HG03460 (cell line): ENCODE data around the gene SLC37A1.

Source experiments
- ATAC-seq: cut with Tn5 transposase; IDR thresholded peaks from one replicate; pipeline ENCODE4 v1.9.1; 2021; ENCODE audit not compliant: unreplicated experiment

Gene SLC37A1

DNA sequence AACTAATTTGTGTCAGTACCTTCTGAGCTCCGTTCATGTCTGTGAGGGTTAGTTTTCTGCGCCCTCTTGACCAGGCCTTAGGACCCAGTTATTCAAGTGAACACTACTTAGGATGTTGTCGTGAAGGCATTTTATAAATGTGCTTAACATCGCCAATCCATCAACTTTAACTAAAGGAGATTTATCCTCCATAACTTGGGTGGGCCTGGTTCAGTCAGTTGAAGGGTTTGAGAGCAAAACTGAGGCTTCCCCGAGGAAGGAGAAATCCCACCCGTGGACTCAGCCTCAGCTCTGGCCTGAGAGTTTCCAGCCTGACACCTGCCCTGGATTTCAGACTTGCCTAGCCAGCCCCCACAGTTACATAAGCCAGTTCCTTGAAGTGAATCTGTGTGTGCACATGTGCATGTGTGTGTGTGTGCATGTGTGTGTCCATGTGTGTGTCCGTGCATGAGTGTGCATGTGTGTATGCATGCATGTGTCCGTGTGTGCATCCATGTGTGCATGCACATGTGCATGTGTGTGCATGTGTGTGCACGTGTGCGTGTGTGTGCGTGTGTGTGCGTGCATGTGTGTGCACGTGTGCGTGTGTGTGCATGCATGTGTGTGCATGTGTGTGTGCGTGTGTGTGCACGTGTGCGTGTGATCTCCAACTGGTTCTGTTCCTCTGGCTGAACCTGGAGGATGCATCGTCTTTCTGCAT is 77.7 kb downstream of the SLC37A1 start:
- no peak for ATAC-seq

DNA sequence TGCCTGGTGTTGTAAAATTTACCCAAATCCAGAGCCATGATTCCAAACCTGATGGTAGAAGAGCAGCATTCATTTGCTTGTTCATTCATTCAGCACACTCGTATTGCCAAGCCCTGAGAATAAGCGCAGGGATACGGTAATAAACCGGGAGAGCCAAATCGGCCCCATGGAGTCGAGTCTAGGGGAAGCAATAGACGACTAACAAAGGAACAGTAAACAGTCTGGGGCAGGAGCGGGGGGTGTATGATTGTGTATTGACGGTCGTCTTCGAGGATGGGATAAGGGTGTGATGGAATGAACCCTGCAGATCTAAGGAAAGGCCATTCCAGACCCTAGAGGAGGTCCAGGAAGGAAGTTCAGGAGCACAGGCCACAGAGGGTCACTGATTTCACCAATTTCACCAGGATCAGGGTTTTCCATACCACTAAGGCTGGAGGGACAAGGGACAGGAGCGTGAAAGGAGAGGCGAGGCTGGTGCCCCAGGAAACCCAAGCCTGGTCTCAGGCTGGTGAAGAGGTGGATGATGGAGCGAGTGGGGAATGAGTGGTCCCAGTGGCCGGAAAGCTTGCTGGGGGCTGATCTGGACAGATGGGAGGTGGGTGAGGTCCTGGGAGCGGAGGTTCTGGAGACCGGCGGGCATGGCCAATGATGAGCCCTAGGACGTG is 78.6 kb downstream of the SLC37A1 start:
- ATAC-seq = no peak

DNA sequence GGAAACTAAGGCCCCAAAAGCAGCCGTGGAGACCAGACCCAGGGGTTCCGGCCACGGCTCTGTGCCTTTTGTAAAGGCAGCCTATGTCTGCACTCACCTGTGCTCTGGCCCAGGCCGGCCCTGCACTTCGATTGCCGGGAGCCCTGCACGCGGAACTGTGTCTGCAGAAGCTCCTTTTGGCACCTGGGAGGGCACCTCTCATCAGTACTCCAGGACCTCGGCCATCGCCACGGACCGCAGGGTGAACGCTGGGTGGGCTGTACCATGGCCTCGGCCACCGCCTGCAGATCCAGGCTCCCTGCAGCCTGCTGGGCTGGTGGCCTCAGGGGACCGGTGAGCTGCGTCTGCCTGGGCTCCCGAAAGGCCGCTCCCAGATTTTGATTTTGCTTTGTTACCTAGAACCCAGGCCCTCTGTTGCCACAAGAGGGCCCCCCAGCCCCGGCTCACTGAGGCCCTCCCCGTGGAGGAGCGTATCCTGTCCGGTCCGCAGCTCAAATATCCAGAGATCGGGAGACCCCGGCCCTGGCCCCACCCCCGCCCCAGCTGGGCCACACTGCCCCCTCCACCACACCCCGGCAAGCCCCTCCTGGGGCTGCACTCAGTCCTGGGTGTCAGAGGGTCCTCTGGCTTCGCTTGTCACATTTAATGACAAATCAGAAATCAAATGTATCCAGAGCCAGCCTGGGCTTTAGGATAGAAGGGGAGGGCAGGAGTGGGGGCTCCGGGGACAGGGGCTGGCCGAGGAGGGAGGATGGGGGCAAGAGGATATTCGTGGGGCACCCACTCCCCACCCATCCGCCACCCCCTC is 79.6 kb downstream of the SLC37A1 start:
- no peak for ATAC-seq

DNA sequence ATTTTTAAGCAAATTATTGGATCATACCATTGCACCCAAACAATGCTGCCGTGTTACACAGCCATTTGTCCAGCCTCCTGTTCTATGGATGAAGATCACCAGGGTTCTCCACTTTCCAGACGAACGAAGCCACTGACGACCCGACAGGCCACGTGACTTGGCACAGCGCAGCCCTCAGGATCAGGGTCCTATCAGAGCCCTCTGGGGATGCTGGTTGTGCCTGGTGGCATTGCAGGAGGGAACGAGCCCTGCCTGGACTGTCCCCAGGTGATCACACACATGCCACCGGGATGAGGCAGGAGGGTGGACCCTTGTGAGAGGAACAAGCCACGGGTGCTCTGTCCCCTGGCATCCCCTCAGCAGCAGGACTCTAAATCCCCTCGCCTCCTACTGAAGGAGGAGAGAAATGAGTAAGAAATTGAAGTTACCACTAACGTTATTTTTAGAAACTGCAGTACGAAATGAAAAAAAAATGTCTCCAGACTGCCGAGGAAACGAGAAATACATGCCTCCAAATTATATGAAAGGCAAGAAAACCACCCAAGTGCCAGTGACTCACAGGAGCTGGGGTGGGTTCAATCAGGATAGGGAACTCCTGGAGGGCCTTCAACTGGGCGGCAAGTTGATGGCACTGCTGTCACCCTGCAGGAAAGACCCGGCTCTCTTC is 81.1 kb downstream of the SLC37A1 start:
- no peak for ATAC-seq

DNA sequence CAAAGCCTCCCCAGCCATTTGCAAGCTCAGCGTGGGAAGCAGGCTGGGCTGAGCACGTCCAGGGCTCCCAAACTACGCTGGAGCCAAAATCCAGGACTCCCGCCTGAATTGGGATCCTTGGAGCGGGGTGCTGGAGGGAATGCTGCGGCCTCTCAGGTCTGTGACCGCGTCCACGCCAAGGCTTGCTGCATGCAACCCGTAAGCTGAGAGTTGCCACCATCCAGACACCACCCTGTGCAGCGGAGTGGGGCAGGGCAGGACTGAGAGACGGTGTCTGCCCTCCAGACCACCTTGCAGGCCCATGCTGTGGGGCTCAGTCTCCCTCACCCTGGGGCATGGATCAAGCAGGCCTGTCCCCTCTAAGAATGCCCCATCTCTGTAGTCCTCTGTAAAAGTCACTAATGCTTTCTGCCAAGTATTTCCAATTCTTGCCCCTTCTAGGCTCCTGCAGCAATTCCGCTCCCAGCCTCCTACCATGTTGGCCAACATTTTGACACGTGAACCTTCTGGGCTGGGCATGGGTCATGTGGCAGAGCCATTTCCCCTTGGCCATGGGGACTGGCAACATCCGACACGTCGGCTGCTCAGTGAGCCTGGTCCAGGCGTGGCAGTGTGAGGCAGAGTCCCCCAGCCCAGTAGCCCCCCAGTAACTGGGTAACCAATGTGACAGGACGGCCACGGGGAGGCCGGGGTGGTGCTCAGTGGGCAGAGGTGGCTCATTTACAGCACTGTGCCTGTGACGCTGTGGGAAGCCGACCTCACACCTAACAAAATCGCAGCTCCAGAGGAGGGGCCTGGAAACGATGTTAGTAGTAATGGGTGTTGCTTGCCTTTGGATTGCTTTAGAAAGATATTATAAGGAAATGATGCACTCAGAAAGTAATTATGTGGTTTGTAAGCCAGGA is 81.9 kb downstream of the SLC37A1 start:
- no peak for ATAC-seq

DNA sequence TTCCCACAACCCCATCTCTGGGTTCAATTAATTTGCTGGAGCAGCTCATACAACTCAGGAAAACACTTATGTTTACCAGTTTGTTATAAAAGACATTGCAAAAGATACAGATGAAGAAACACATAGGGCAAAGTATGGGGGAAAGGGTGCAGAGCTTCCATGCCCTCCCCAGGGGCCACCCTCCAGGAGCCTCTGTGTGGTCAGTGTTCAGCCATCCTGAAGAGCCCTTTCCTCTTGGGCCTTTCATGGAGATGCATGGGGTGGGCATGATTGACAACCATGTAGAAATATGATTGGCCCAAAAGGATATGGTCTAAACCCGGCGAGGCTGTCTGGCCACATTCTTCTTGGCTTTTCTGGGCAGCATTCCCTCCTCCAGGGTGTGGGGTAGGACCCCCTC is 83.0 kb downstream of the SLC37A1 start:
- no peak for ATAC-seq

DNA sequence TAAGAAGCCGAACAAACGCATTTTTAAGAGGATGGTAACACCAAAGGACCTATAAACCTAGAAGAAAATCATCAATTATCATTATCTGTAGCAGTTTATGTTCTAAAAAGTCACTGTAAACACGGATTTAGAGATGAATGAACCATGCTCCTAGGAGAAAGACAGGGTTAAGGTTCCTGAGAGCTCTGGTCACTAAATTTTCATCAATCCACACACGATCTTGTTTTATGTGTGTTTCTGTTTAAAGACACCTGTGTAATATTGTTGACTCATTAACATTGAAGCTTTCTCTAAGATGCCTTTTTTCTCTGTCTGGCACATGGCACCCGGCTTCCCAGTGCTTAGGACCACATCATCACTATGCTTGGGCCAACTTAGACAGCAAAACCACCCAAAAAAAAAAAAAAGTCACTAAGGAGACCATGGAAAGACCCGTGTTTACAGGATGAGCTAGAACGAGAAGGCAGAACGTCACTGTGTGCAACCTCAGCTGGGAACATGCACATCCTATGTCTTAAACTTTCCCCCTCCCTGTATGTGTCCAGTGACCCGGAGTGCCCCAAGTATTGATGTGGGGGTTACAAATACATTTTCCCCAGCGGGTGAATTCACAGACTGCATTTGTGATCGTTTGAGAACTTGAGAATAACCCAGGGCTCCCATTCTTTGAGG is 84.0 kb downstream of the SLC37A1 start:
- ATAC-seq = no peak

DNA sequence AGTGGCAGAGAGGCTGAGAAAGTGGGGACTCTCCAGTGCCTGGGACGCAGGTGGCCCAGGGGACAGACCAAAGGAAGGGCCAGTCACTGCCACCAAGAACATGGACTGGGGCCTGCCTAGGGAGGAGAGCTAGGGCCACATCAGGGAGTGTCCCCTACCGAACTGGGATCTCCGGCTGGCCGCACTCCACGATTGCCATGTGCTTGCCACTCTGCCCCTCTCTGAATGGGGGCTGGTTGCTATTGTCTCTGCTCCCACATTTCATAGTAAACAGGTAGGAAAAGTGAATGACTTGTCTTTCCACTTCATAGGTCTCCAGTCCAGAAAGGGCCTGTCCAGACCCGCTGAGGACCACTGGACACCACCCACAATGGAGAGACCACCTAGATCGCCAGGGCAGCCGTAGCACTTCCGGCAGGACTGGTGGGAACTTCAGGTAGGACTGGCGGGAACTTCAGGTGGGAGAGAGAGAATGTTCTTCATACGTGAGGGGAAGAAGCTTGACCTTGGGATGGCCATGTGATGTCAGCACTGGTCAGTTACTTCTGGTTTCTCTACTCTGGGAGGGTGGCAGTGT is 84.6 kb downstream of the SLC37A1 start:
- ATAC-seq = no peak

DNA sequence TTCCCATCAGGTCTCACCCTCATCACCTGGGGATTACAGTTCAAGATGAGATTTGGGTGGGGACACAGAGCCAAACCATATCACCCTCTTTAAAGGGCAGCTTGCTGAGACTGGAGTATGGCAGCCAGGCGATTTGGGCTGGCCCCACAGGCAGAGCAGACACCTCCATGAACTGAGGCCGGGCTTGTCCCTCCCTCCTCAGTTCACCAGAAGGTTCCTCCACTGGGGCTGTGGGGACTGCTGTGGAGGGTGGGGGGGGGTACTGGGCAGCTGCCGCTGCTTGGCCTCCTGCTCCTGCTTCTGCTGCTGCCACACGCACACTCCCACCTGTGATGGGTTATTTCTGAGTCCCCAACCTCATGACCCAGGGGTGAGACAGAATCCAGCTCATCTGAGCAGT is 85.8 kb downstream of the SLC37A1 start:
- no peak for ATAC-seq

DNA sequence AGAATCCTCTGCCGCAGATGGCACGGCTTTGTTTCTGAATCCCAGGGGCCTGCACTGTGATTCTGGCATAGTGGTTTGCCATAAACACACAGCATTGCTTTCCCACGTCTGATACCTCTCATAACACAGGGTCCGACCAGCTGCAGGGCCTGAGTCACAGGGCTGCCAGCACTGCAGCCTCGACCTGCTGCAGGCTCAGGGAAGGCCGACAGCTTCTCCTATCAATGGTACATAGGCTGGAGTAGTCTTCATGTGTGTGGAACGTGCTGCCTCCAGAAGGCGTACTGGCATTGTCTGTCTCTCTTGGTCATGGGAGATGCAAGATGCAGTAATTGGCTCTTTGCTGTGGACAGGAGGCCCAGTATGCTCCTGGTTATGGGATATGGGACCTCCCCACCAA is 86.3 kb downstream of the SLC37A1 start:
- ATAC-seq = no peak

DNA sequence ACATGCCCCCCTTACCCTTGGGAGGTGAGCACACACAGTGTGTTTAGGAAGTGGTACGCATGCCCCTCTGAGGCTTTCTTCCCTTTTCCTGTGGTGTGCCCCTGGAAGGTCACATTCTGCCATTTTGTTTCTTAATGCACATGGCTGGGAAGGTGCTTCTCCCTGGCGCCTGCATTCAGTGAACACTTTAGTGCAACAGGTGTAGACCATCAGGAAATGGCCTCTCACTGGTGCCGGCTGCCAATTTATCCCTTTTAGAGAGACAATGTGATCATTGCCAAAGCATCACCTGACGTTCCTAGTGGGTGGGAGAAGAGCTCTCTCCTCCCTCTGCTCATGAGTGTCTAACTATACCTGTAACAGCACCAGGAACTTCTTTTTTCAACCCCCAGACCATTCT is 88.0 kb downstream of the SLC37A1 start:
- no peak for ATAC-seq

DNA sequence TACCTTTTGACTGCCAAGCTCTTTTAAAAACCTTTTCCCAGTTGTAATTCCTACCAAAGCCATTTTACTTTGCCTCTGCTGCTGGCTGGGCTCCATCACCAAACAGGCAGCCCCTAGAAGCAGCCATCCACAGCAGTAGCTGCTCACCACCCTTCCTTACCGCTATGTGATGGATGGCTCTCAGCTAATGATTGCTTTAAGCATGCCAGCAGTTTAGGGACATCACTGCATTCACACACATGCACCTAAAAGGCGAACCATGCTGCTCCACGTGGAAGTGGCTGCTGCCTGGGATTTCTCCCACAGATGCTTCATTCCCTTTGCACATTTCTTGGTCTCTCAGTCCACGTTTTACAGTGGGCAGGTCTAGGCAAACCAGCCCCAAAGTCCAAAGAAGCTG is 93.5 kb downstream of the SLC37A1 start:
- no peak for ATAC-seq

DNA sequence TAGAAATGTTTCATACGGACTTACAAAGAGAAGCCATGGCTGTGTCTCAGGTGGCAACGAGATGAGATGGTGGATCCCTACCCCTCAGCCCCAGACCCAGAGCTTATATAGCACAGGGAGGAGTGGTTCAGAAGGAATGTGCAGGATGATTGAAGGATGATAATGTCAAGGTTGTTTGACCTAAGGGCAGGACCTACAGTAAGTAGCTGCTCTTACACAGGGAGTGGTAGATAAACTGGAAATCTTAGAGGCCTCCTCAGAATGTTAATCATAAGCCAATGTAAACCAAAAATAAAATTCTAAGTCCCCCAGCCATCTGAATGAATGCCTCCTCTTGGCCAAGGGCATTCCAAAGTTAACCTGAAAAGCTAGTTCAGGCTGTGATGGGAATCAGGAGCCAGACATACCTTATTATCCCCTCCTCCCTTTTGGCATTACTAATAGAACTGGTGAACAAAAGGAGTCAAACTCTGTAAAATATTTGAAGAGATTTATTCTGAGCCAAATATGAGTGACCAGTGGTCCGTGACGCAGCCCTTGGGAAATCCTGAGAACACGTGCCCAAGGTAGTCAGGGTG is 94.0 kb downstream of the SLC37A1 start:
- no peak for ATAC-seq

DNA sequence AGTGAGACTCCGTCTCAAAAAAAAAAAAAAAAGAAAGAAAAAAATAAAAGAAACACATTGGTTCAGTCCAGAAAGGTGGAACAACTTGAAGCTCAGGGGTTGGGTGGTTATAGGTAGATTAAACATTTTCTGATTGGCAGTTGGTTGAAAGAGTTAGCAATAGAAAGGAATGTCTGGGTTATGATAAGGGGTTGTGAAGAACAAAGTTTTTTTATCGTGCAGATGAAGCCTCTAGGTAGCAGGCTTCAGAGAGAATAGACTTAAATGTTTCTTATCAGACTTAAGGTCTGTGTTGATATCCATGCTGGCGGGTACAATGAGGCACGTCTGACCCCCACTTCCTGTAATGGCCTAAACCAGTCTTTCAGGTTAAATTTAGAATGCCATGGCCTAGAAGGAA is 94.8 kb downstream of the SLC37A1 start:
- no peak for ATAC-seq

DNA sequence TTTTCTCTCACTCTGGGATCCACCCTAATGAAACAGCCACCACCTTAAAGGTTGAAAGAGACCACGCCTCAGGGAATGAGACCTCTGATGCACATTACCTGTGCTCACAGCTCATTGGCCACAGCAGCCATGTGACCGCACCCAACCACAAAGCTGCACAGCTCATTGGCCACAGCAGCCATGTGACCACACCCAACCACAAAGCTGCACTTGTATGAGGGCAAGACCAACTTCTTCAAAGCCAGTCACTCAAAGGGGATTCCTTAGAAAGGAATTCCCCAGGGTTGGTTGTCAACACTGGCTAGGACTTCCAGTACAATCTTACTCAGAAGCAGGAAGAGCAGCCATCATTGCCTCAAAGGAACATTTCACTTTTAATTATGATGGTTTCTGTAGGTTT is 96.2 kb downstream of the SLC37A1 start:
- no peak for ATAC-seq

DNA sequence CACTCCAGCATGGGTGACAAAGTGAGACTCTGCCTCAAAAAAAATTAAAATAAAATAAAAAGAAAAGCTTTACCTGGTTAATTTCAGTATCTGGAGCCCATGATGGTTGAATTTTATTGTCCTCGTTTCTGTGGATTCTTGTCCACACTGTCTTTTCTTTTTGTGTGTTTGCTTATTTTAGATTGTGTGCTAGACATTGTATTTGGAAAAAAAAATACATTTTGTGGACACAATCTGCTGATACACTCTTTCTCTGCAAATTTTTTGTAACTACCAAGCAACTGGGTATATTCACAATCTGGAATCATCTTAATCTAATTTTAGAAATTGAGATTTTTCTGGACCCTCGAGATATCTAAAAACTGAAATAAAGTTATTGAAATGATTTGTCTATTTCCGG is 98.2 kb downstream of the SLC37A1 start:
- no peak for ATAC-seq

DNA sequence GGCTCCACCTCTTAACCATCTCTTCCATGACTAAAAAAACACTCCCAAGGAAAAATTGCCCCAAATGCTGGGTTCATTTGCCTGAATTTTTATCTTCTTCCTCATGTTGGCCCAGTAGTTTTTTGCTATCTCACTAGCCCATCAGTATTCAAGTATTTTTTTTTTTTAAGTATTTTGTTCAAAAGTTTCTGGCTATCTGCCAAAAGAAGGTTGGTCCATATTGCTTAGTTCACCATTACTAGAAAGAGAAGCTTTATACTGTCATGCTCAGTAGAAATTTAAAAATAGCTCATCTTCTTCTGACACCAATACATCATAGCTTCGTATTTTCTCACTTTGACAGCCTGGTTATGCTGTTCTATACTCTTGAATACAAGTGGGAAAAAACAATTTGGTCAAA is 98.7 kb downstream of the SLC37A1 start:
- ATAC-seq = no peak

DNA sequence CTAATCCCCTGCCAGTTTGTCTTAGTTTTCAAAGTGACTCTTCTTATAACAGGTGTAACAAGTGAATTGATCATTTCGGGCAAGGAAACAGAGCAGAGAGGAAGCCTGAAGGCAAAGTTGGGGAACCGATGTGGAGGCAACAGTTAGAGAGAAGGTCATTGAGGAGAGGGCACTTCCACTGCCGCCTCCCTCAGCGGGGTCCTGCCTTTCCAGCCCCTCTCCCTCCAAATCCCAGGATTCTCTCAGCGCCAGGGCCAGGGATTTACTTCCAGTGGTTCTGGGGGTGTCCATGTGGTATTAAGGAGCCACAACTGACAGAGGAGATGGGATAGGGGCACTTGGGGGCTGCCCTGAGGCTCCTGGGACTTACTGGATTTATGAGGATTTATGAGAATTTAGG is 100.1 kb downstream of the SLC37A1 start:
- no peak for ATAC-seq

DNA sequence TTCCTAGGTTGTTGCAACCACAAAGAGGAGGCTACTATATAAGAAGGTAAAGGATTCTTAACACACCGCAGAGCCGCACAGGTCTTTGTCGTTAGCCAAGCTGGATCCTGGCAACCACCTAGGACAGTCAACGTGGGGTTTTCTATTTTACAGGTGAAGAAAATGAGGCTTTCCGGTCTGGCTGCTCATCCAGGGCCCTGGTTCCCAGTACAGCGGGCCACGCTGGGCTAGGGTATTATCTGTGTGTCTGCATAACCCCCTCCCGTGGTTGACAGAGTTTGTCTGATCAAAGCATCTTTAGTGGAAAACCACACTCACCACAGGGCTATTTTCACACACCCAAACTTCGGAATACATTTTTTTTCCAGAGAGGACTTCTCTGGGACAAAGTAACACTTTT is 100.7 kb downstream of the SLC37A1 start:
- ATAC-seq = no peak
